Suppressor macrophage treated with lipopolysaccharide for 1 hour (primary cell): ENCODE measurements around the gene GALNT11.

Source experiments
- DNase-seq, 3 donors: peaks; one replicate each; pipeline ENCODE4 v3.0.0-alpha.2; 2020 to 2022

GALNT11 gene

DNA sequence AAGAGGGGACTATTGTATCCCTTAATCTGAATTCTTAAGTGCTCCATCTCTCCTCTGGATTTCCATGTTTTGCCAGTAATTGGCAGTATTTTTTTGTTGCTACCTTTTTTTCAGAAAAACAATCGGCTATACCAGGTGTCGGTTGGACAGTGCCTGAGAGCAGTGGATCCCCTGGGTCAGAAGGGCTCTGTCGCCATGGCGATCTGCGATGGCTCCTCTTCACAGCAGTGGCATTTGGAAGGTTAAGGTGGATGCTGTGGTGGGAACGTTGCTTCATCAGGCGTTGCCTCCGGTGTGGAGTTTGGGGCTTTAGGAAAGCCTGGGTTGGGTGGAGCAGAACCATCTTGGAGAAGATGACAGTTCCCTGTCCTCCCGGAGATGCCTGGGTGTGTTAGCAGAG, 96.0 kb downstream of the GALNT11 start:
- no peak for DNase-seq

DNA sequence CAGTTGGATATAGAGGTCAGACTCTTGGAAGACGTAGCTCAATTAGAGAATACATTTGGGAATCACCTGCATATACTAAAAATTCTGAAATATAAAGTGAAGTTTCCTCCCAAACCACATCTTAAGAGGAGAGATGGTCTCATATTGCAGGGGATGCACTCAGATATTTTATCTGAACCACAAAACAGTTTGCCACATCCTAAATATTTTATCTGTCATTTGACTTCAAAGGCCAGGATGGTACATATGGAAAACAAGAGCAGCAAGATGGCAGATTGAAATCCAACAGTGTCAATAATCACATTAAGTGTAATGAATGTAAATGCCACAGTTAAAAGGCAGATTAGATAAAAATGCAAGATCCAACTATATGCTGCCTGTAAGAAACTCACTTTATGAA, 97.1 kb downstream of the GALNT11 start:
- no peak for DNase-seq

DNA sequence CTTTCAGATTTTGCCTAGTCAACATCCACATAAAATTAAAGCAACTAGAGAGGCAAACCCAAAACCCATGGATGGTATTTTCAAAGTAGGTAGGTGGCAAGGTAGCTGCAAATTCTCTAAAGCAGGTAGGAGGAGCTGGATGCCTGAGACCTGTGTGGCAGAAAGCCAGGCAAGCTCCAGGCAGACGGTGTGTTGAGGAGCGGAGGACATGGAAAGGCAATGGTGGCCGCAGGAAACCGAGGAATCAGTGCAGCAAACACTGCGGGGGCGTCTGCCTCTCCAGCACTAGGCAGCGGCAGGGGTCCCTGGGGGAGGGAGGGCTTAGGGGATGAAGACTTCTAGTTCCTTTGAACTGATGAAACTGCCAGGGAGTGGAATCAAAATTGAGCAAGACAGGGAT, 101.3 kb downstream of the GALNT11 start:
- DNase-seq = no peak

DNA sequence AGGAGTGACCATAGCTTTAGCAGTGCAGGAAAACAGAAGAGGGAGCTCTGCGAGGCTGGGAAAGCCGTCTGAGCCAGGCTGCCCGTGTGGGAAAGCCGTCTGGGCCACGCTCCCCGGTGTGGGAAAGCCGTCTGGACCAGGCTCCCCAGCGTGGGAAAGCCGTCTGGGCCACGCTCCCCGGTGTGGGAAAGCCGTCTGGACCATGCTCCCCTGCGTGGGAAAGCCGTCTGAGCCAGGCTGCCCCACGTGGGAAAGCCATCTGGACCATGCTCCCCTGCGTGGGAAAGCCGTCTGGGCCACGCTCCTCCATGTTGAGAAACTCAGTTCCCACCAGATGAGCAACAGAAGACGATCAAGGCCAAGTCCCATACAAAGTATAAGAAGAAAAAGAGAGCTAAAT, 101.8 kb downstream of the GALNT11 start:
- no peak for DNase-seq

DNA sequence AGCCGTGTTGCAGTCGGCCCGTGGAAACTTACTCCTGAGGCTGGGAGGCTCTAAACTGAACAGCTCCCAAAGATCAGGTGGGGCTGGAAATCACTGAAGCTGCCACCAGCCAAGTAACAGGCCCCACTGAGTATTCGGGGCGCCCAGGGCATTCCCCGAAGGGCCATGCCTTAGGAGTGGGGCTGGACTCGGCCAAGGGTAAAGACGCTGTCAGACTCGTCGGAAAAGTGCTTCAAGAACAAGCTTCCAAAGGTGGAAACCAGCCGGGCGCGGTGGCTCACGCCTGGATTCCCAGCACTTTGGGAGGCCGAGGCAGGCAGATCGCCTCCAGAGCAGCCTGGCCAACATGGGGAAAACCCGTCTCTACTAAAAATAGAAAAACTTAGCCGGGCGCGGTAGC, 102.8 kb downstream of the GALNT11 start:
- DNase-seq = no peak

DNA sequence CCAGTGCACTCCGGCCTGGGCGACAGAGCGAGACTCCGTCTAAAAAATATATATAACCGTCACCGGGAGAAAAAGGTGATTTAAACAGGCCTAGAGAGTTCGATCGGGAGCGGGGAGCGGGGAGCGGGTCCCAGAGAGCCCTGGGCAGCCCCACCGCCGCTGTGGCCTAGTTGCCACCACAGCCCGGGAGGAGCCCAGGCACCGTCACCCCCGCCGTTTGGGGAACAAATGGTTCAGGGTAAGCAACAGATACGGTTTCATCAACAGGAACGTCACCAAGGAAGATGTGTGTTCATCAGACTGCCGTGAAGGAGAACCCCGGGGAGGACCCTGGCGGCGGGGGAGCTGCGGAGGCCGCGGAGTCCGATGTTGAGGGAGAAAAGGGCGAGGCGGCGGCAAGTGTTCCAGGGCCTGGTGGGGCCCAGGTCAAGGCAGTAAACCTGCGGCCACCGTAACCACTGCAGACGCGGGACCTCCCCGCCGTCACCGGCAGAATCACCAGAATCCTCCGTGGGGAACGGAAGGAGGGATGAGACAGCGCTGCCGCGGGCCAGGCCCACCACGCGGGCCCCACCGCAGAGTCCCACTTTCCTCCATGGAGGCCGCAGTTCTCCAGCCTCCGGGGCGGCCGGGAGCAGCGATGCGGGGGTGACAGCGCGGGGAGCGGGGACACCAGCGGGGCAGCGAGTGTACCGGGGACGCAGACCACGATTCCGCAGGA, 103.4 kb downstream of the GALNT11 start:
- no peak for DNase-seq

DNA sequence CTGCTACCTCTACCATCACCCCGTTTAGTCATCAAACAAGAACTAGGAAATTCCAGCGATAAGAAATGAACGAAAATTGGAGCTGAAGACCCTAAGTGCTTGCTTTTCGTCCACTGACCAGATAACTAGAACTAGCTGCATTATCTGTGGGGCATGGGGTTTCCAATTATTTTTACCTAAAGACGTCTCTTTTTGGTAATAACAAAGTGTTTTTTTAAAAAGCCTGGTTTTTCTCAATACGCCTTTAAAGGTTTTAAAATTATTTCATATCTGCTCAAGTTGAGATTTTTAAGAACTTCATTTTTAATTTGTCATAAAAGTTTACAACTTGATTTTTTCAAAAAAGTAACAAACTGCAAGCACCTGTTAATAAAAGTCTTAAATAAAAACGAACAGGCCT, 104.2 kb downstream of the GALNT11 start:
- no peak for DNase-seq

DNA sequence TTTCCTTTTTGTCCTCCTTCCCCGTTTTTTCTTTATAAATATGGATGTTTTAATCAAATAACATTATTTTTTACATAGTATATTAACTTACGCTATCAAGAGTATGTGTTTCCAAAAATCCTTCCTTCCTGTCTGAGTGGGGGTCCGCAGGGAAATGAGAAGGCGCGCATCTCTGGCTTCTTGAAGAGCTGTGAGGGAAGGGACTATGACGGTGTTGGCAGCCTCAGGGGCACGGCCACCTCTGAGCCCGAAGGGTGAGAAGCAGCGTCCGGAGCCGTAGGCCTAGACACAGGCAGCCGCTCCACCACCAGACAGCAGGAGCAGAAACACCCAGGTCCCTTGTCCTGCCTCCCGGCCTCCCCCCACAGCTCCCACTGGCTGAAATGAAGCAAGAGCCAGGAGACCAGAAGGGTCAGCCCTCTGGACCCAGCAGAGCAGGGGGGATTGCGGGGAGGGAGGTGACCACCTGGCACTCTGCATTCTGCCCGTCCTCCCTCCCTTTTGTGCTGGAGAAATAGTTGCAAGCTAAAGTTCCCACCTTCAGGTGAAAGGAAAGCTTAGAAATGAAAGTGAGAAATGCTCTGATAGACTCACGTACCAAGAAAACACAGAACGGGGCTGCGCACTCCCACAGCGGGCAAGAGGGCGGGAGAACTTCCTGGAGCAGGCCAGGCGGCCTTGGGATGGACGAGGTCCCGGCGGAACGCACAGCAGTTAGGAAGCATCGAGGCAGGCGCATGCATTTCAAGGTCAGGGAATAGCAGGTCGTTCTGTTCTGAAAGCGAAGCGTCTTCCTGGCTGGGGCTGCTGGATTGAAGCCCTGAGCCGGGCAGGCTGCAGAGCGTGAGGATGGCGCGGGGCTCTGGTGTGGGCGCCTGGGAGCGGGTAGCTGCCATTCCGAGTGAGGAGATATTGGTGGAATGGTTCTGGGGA, 105.5 kb downstream of the GALNT11 start:
- DNase-seq = no peak

DNA sequence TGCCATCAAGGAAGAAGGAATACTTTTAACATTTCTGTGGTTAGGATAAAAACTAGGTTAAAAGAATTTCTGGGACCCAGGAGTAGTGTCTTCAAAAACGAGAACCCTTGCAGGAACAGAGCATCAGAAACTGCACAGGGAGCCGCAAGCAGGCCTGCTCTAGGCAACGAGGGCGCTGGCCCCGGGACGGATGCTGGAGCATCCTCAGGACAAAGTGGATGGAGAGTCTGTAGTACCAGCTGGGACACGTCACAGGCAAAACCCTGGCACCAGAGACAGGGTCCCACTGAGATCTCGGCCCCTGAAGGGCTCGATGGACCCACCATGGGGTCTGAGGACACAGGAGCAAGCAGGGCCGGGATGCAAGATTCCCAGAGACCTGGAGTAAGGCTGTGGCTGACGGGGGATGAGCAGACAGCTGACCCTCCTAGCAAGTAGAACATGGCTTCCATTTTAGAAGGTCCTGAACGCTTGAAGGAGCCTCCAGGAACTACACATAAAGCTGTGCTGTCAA, 106.6 kb downstream of the GALNT11 start:
- no peak for DNase-seq

DNA sequence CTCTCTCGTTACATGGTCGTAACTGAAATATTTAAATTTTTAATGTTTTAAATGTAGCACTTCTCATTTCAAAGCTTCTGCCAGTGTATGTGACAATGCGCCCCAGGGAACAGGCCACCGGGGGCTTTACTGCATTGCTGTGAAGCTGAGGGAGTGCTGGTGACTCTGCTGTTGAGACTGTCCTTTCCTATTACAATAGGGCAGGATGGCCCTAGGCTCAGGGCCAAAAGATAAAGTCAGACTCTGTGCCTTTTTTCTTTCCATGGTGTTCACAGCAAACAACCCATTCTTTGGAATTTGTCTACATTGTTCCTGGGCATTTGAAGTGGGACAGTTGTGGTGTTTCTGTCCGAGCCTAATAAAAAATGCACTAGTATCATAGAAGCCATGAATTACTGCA, 107.3 kb downstream of the GALNT11 start:
- no peak for DNase-seq

DNA sequence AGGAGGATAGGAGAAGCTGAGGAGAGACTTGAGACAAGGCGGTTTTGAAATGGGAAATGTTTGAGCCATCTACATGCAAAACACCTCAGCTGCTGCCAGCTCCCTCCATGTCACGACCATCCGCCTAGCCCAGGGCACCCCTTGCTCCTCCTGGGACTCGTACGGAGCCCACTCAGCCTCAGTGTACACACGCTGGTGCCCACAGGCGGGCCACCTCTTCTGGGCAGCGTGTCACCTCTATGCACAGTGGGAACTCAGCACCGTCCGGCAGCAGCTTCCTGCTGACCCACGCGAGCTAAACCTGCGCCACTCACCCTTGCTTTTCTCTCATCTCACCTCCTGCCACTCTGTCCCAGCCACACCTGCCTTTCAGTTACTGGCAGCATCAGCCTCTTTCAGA, 108.3 kb downstream of the GALNT11 start:
- DNase-seq = no peak

DNA sequence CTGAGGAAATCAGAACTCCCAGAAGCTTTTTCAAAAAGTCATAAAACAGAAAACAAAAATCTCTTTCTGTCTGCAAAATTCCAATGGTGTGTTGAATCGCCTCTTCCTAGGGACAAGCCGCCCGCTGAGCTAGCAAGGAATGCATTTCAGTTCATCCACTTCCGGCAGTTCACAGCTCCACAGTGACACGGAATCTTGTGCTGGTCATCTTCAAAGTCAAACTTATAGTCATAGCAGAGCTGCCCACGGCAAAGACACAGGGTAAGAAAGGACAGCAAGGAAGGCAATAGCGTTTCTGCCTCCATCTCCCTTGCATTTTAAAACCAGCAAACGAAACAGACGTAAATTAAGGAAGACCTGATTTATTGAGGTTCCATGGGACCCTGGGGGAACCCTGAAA, 111.2 kb downstream of the GALNT11 start:
- DNase-seq = no peak

DNA sequence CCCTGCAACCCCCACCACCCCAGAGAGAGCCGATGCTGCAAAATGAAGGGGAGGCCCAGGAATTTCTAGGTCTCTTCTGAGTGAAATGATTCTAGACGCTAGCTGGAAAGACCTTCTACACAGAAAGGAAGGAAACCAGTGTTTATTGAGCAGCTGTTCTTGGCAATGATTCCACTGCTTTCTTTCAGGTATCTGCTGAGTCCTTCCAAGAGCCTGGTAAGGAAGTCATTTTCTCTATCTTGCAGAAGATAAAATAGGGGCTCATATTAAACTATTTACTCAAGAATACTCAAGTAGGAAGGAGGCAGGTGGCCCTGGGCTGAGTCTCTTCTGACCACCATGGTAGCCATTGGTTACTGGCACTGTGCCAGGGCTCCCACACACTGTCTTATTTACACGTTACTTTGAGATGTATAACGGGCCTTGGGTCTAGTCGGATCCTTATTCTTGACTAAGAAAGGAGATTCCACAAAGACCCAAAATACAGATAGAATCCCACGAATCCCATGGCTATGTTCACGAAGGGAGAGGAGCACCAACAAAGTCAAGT, 112.1 kb downstream of the GALNT11 start:
- DNase-seq = no peak

DNA sequence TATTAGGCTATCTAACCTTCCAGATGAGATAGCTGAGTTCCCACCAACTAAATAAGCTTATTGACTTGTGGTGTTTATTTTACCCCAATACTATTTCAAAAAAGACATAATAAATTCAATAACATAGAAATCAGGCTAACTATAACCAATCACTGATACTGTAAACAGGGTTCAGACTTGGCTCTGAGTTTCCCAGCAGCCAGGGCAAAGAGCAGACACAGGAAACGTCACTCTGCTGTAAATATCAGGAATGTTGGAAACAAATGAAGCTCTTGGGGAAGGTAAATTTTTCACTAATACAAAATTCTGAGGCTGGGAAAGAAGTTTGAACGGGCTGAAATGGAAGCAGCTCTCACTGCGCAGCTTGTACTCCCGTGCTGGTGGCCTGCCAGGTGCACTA, 114.6 kb downstream of the GALNT11 start:
- DNase-seq = no peak

DNA sequence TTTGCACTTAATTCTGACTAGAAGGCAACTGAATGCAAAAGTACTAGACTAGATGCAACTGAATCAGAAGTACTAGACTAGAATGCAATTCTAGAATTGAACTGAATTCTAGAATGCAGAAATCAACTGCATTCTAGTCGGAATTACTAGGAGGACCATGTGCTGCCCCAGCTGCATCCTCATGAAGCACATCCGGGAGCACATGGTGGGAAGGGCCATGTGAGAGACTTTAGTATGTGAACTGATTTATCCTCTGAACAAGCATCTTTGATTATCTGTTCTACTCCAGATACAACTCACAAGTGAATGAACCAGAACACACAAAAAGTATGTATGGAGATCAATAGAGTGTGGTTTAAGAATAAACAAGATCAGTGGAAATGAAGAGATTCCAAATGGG, 115.1 kb downstream of the GALNT11 start:
- DNase-seq = no peak

DNA sequence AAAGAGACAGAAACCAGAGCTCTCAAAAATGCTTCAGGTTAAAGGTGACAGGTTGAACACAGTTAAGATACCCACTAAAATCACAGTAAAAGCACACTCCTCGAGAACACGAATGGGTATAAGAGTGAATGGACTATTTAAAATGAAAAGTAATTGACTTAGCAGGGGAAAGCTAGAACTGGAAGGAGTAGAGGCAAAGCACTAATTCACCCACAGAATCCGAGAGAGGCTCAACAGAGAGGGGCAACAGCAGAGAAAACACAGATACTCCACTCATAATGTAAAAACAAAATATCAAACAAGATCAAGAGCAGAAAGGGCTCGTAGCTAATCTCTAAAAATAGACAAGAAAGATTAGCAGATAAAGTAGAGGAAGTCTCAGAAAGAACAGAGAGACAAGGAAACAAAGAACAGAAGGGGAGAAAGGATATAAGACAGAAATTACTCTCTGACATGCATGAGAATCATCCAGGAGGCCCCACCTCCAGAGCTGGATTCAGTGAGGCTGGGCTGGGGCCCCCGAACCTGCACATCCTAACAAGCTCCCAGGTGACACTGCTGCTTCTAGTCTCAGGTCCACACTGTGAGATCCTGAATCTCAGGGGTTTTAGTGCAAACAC, 117.6 kb downstream of the GALNT11 start:
- no peak for DNase-seq

DNA sequence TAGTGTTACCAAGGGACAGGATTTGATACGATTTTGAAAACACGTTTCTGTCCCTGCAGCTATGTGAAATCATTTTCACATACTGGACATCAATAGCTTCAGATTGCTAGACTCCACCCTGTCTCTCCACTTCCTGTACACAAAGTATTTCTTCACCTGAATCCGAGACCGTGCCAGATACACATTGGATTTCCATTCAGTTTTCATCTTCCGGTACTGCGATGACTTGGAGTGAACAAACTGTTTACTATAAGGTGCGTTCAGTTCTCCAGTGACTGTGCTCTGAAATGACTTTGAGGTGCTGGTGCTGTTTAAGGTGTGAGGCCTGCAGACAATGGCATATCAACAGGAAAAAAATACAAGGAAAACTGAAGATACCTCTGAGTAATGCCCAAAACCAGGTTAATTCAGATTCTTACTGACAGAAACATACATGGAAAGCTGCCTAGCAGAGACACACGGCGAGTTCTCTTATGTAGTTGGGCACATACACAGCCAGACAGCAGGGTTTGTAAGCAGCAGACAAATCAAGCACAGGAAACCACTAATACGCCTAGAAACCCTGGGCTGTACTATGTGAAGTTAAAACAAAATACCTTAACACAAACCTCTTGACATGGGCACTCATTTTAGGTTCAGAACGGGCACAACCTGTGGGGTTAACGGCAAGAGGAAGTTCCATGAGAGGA, 119.2 kb downstream of the GALNT11 start:
- no peak for DNase-seq

DNA sequence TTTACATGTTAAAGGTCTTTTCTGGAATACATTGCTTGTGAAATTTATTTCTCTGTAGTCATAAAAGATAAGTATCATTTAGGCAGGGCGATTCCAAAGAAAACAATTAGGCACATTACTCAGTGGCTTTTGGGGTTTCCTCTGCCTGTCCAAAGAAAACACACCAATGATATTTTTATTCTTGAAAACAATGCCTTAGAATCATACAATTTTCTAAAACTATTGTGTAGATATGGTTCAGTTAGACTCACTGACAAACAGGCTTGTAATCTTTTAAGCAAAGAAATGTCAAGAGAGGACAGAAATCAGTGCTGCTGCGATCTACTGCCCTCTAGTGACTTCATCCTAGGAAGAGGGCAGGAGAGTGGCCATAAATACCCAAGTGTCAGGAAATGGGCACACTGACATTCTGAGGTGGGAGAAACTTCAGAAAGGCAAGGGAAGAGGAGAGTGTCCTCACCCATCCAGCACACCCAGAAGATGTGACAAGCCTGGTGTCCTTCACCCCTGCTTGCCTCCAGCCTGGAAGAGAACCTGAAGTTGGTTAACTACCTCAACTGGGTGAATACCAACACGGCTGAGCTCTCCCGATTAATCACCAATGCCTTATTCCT, 120.5 kb downstream of the GALNT11 start:
- peak; percentile 43 to 49 (median 47) for DNase-seq

DNA sequence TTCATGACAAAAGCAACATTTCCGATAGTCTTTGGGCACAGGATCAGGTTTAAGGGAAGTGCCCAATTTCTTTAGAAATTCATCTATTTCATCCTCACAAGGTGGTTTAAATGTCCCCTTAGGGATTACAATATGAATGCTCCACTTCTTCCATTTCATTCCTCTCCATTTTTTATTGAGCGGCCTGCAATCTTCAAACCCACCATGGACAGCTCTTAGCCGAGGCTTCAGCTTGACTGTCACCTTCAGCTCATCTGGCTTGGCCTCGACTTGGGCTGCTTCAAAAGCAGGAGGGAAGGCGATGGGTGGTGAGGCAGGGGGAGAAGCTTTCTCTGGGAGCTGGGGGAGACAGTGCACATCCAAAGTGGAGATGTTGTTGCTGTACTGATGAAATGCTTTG, 123.2 kb downstream of the GALNT11 start:
- no peak for DNase-seq

DNA sequence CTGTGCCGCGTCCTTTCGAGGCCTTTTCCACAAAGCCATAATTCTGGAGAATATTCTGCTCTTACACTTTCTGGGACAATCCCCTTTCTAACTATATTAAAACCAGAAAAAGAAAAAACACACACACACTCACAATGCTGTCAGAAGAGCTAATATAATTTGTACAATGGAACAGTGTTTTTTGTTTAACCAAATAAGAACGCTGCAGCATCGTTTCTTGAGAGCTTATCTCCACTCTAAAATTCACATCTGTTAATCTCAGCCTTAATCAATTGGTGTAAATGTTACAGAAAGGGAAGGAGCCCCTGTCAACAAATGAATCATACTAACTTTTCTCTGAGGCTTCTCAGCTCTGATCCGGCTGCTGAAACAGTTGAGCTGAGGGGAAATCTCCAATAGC, 123.9 kb downstream of the GALNT11 start:
- no peak for DNase-seq

DNA sequence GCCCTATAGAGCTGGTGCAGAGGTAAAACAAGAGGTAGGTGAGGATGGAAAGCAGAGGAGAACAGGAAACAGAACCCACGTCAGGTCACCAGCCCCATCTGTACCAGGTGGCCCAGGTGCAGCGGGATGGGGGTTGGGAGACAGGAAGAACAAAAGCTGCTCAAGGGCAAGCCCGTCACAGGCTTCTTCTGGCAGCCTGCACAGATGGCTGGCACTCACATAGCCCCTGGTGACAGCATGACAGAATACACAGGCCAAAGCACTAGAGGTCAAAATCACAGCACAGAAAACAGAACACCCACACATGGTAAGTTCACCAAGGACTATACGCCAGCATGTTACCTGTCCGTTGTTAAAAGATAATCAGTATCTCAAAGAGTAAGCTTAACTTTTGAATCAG, 126.8 kb downstream of the GALNT11 start:
- DNase-seq = no peak
